Measurements from ENCODE around the gene MAPK14.

The MAPK14 gene

DNA sequence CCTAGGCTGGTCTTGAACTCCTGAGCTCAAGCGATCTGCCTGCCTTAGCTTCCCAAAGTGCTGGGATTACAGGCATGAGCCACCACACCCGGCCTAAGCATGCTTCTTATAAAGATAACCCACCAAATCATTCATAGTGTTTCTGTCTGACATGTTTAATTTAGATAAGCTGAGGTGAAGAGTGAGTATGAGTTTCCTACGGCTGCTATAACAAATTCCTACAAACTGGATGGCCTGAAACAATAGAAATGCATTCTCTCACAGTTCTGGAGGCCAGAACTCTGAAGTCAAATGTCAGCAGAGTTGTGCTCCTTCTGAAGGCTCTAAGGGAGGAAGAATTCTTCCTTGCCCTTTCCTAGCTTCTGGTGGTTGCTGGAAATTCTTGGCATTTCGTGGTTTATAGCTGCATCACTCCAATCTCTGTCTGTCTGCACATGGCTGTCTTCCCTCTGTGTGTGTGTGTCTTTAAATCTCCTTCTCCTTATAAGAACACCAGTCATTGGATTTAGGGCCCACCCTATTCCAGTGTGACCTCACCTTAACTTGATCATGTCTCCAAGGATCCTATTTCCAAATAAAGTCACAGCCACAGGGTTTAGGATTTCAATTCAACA lies 132.6 kb downstream of the MAPK14 start:
- TF ChIP-seq, protein P1, sequence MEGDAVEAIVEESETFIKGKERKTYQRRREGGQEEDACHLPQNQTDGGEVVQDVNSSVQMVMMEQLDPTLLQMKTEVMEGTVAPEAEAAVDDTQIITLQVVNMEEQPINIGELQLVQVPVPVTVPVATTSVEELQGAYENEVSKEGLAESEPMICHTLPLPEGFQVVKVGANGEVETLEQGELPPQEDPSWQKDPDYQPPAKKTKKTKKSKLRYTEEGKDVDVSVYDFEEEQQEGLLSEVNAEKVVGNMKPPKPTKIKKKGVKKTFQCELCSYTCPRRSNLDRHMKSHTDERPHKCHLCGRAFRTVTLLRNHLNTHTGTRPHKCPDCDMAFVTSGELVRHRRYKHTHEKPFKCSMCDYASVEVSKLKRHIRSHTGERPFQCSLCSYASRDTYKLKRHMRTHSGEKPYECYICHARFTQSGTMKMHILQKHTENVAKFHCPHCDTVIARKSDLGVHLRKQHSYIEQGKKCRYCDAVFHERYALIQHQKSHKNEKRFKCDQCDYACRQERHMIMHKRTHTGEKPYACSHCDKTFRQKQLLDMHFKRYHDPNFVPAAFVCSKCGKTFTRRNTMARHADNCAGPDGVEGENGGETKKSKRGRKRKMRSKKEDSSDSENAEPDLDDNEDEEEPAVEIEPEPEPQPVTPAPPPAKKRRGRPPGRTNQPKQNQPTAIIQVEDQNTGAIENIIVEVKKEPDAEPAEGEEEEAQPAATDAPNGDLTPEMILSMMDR (conservative IDR thresholded peaks at IDR 0.05; ENCODE audit: low read length), result no peak
- H3K4me3 ChIP-seq (ENCODE audit: low read length), result no peak overlapping the region
- peak; percentile 66 for DNase-seq (ENCODE audit: low read depth)
